Sigmoid colon (tissue), 4 donors: Measurements from ENCODE around the gene SPATA17.

ENCODE experiments used
- POLR2A ChIP-seq, 2 donors: fragments of 450-650 bp; IDR thresholded peaks; one replicate each; pipeline ENCODE4 v1.6.1; 2016; ENCODE audit warnings: antibody characterized with exemption in 2 of 2, mild to moderate bottlenecking in 2 of 2, moderate library complexity in 2 of 2
- POLR2AphosphoS5 ChIP-seq, 4 donors: sonication (generic); formaldehyde crosslinking; IDR thresholded peaks; one replicate each; pipeline ENCODE4 v1.6.1; 2017; ENCODE audit warnings: antibody characterized with exemption in 4 of 4
- TF ChIP-seq, protein P1 (sequence below), 4 experiments: fragments of 450-650 bp in 3 of 4; fragments of 200-600 bp in 1 of 4; IDR thresholded peaks; one replicate each; pipeline ENCODE4 v1.5.1; 2016 to 2019; ENCODE audit warnings: antibody characterized with exemption in 4 of 4, mild to moderate bottlenecking in 3 of 4, moderate library complexity in 2 of 4

DNA sequence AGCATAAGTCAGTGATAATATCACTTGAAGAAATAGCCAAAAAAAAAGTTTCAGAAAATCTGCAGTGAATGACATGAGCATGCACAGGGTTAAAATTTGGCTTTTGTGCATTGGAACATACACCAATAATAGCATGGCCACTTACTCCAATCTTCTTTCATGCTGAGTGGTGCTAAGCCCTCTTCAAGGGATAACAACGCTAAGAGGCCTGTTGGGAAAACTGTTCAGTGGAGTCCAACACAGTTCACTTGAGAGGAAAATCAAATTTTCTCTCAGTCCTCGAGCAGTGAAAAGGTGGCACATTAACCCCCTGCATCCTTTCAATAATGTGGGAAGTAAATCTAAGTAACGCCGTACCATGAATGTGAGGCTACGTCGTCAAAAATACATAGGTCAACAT, 264.7 kb downstream of the SPATA17 start:
- TF ChIP-seq POLR2A (IDR thresholded peaks at IDR 0.05) = no peak
- TF ChIP-seq, protein P1, sequence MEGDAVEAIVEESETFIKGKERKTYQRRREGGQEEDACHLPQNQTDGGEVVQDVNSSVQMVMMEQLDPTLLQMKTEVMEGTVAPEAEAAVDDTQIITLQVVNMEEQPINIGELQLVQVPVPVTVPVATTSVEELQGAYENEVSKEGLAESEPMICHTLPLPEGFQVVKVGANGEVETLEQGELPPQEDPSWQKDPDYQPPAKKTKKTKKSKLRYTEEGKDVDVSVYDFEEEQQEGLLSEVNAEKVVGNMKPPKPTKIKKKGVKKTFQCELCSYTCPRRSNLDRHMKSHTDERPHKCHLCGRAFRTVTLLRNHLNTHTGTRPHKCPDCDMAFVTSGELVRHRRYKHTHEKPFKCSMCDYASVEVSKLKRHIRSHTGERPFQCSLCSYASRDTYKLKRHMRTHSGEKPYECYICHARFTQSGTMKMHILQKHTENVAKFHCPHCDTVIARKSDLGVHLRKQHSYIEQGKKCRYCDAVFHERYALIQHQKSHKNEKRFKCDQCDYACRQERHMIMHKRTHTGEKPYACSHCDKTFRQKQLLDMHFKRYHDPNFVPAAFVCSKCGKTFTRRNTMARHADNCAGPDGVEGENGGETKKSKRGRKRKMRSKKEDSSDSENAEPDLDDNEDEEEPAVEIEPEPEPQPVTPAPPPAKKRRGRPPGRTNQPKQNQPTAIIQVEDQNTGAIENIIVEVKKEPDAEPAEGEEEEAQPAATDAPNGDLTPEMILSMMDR (IDR thresholded peaks at IDR 0.05) = no peak
- no peak for TF ChIP-seq POLR2AphosphoS5 (IDR thresholded peaks at IDR 0.05)
